Measurements from ENCODE around the gene FEM1C. TPM values are rescaled to one million over a fixed set of nuclear protein-coding genes. Genes with fewer than 3 reads are reported as not detected.
"Not testable (repeated sequence)": the region's sequence is repeated elsewhere in the genome, so short reads cannot be mapped to it uniquely, and the experiment has no call there.

FEM1C gene
- total RNA-seq, 1 donor from 2014 or later: 20.7 TPM

- DNase-seq (ENCODE audit: low spot score): no peak
- intact Hi-C loops (cut with DNase I): no loop called here
- ATAC-seq: no peak
These were observed 57.8 kb downstream of the FEM1C start for GRCh38 chr5:115486728-115487127.

DNA sequence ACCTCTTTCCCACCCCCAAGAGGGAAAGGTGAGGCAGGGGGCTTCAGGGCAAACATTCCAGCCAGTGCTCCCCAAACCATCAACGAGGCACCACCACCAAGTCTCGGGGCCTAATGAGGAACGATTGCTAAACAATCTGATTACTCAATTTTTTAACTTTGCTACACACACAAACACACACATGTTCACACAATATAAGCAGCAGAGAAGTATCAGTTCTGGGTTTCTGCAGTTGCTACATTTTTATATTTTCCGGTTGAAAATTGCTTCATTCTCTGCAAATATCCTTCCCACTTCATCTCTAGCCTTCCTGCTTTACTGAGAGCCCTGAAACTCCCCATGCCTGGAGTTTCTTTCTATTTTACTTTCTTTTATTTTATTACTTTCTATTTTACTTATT, 60.2 kb downstream of the FEM1C start:
- DNase-seq (ENCODE audit: low spot score) (no peak), ATAC-seq (no peak)
- intact Hi-C loops (cut with DNase I): no loop called here

DNA sequence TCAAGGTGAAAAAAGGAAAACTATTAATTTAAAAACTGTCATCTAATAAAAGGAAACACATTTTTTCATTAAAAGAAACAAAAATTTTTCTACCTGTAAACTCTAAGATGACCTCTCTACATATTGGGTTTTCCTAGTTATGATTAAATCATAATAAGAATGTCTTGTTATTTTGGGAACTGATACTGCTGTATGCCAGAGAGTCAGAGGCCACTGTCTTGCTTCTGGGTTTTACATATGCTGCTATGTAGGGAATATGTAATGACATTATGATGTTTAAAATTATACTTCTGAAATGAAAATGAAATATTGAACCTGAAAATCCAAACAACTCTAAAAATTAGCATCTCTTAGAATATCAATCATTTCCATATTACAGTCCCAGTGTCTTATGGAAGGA, 63.7 kb downstream of the FEM1C start:
- no peak for ATAC-seq
- intact Hi-C loops (cut with DNase I): no loop called here
- no peak for DNase-seq (ENCODE audit: low spot score)

- no peak for DNase-seq (ENCODE audit: low spot score)
- no peak for ATAC-seq
- intact Hi-C loops (cut with DNase I): no loop called here
These were observed 64.3 kb downstream of the FEM1C start for GRCh38 chr5:115480271-115480670.

DNA sequence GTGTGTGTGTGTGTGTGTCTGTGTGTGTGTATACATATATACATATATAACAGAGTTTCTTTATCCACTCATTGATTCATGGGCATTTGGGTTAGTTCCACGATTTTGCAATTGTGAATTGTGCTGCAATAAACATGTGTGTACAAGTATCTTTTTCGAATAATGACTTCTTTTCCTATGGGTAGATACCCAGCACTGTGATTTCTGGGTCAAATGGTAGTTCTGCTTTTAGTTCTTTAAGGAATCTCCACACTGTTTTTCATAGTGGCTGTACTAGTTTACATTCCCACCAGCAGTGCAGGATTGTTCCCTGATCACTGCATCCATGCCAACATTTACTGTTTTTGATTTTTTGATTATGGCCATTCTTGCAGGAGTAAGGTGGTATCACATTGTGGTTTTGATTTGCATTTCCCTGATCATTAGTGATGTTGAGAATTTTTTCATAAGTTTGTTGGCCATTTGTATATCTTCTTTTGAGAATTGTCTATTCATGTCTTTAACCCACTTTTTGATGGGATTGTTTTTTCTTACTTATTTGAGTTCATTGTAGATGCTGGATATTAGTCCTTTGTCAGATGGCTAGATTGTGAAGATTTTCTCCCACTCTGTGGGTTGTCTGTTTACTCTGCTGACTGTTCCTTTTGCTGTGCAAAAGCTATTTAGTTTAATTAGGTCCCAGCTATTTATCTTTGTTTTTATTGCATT, 65.3 kb downstream of the FEM1C start:
- ATAC-seq; intact Hi-C loops (cut with DNase I): not testable (repeated sequence)

GRCh38 chr5:115478281-115478680, 66.3 kb downstream of the FEM1C start:
- DNase-seq (ENCODE audit: low spot score) (no peak), ATAC-seq (no peak)
- intact Hi-C loops (cut with DNase I): no loop called here

More for the DNA sequence above, 65.3 kb downstream of the FEM1C start:
- DNase-seq (ENCODE audit: low spot score): not testable (repeated sequence)

DNA sequence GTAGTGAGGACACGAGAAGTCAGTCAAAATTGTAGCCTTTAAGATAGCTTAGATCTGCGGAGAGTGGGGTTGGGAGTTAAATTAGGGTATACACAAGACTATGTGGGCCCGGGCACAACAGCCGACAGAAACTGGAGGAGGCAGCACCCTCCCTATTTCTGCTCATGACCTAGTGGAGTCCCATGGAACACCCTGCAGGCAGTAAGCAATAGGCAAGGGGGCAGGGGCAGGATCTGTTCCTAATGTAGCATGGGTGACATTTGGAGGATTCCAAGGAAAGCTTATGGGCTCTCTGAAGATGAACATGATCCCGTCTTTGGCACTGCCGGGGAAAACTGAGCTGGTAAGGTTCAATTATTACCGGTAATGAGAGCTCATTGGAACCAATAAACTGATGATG, 67.0 kb downstream of the FEM1C start:
- intact Hi-C loops (cut with DNase I): no loop called here
- DNase-seq (ENCODE audit: low spot score) (no peak), ATAC-seq (no peak)

DNA sequence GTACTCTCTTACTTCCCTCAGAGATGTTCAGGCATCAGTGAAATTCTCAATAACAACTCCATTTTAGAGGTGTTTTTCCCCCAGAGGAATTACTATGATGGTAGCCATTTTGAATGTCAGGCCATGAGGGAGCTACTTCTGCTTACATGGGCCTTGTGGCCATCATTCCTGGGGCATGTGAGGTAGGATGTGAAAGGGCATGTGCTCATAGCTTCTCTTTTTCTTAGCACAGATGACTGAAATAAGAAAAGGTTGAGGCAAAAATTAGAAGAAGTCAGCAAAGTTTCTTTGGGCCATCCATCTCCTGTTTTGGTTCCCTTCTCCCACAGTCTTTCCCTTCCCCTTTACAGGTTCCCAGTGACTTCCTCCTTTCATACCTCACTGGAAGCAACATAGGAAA, 68.8 kb downstream of the FEM1C start:
- DNase-seq (ENCODE audit: low spot score): no peak
- intact Hi-C loops (cut with DNase I): no loop called here
- ATAC-seq: no peak

DNA sequence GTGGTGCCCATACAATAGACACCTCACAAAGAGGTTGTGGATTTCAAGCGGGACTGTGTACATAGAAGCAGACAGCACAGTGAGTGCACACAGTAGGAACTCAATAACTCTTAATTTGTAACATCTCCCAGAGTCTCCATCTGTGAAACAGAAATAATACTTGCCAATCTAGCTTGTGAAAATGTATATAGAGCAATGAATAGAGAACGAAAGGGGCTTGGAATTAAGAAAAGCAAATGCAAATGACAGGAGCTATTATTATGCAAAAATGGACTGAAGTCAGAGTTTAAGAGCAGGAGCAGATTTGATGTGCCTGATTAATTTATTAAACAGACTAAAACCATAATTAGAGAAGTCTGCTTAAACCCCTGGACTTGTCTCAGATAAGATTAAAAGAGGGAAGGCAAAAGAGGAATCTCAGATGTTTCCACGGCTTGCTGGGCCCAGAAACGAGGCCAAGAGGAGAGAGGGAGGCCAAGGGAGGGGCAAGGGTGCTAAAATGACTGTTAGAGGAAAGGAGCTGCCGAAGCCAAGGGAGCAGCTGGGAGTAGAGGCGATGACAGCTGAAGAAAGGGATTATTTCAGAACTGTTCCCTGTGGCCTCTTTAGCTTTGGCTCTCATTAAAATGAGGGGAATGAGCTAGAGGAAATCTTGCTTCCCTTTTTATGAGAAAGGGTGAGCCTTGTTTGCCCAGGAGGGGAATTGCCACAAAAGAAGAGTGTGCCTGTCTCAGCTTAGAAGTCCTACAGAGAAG, 72.1 kb downstream of the FEM1C start:
- intact Hi-C loops (cut with DNase I): no loop called here
- ATAC-seq (peak; percentile 34), DNase-seq (ENCODE audit: low spot score) (no peak)

GRCh38 chr5:115471345-115472063, 73.1 kb downstream of the FEM1C start:
- intact Hi-C loops (cut with DNase I): no loop called here
- ATAC-seq (peak; percentile 50), DNase-seq (ENCODE audit: low spot score) (no peak)

DNA sequence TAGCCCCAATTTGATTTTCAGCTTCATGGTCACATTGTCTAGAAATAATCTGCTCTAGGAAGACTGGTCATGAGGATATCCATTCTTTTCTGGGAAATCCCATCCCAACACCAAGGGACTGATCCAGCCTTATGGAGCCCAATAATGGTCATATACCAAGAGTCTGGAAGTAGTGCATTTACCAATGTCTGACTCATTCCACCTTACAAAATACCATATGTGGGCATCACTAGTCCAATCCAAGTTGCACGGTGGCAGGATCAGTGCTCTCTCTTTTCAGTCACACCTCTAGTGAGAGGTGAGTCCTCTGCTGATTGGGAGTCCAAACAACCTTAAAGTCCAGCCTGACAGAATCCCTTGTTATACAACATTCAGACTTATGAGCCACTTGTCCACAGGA, 73.7 kb downstream of the FEM1C start:
- ATAC-seq (no peak), DNase-seq (ENCODE audit: low spot score) (no peak)
- intact Hi-C loops (cut with DNase I): no loop called here

Other genes starting within 250 kb of the FEM1C start
- 8.9 TPM for gene CCDC112, start 248.1 kb downstream of the FEM1C start, total RNA-seq
- gene TICAM2, start 57.7 kb upstream of the FEM1C start, total RNA-seq: 5.9 TPM
- 72.5 TPM for gene TMED7, start 81.3 kb upstream of the FEM1C start, total RNA-seq